AG04450 (cell line): ENCODE results near the gene ZPBP2. TPM values are rescaled to one million over a fixed set of nuclear protein-coding genes. Genes with fewer than 3 reads are reported as not detected.

Experiments
- CTCF ChIA-PET: fragments of 300-600, 350-600 bp; formaldehyde crosslinking; extraction: SDS; loops from one replicate; lab custom pipeline; 2022; ENCODE audit warnings: antibody characterized with exemption, inconsistent platforms; lab: Charles Lee
- POLR2A ChIA-PET: fragments of 350-600 bp; formaldehyde crosslinking; extraction: SDS; loops from one replicate; lab custom pipeline; 2021; ENCODE audit warnings: antibody characterized with exemption, inconsistent platforms; lab: Yijun Ruan, JAX
- DNase-seq: peaks from one replicate; pipeline ENCODE4 v3.0.0-alpha.2; 2011; ENCODE audit warnings: low read depth, low spot score
- H3K27ac ChIP-seq: one replicate; pipeline ENCODE4 v1.5.1; 2012; ENCODE audit warnings: low read depth, low read length, control low read depth
- H3K27me3 ChIP-seq: one replicate; pipeline ENCODE4 v1.6.0; 2012; ENCODE audit warnings: low read length; ENCODE audit not compliant: control insufficient read depth, insufficient read depth
- H3K4me3 ChIP-seq: 2 replicates; pipeline ENCODE4 v1.5.1; 2011; ENCODE audit warnings: mild to moderate bottlenecking, low read depth, low read length, control low read depth
- H3K9me3 ChIP-seq: 2 replicates; pipeline ENCODE4 v1.5.1; 2012; ENCODE audit warnings: low read length; ENCODE audit not compliant: control insufficient read depth, insufficient read depth
- CTCF ChIP-seq: IDR thresholded peaks from 2 replicates; pipeline ENCODE4 v1.5.1; 2011; ENCODE audit warnings: low read depth, low read length, control low read depth, inconsistent platforms
- polyA plus RNA-seq: library from polyadenylated mRNA; depleted of rRNA; stranded (reverse); fragments of >200 nt; gene quantifications from 2 replicates; pipeline ENCODE4 v1.2.3, GENCODE V29; 2011

The ZPBP2 gene
- polyA plus RNA-seq, 1 experiment: not detected

GRCh38 chr17:39903158-39903884, 35.3 kb downstream of the ZPBP2 start:
- Histone ChIP-seq H3K4me3 (no peak overlapping the region), H3K9me3 (no peaks in the 10 kb centered on the region), H3K27ac (no peak overlapping the region), H3K27me3 (no peaks in the 10 kb centered on the region)
- POLR2A ChIA-PET: no interaction called here
- CTCF ChIA-PET: no interaction called here
- no peak for DNase-seq
- no peak for TF ChIP-seq CTCF

- Histone ChIP-seq H3K27me3 (no peaks in the 10 kb centered on the region), H3K4me3 (no peak overlapping the region), H3K9me3 (no peaks in the 10 kb centered on the region), H3K27ac (no peak overlapping the region)
- TF ChIP-seq CTCF: no peak
- no peak for DNase-seq
- CTCF ChIA-PET: no interaction called here
- POLR2A ChIA-PET: no interaction called here
Observed at GRCh38 chr17:39904990-39905288, 36.9 kb downstream of the ZPBP2 start.

GRCh38 chr17:39908789-39909352, 40.9 kb downstream of the ZPBP2 start:
- no peaks in the 10 kb centered on the region for H3K9me3 ChIP-seq
- H3K27me3 ChIP-seq: no peaks in the 10 kb centered on the region
- ChIA-PET CTCF (interaction anchor here (0.6 kb wide), 2 partner anchors 36 to 1438 kb away, joined by 3 read pairs; no protein-coding TSS in a partner anchor), POLR2A (interaction anchor here (0.5 kb wide), 1 partner anchor 21 kb away, joined by 5 read pairs; no protein-coding TSS in a partner anchor)
- H3K27ac ChIP-seq: no peak overlapping the region
- no peak for DNase-seq
- H3K4me3 ChIP-seq: no peak overlapping the region
- TF ChIP-seq CTCF: no peak

- POLR2A ChIA-PET: no interaction called here
- CTCF ChIA-PET: no interaction called here
- Histone ChIP-seq H3K27me3 (no peaks in the 10 kb centered on the region), H3K27ac (no peak overlapping the region), H3K4me3 (no peak overlapping the region), H3K9me3 (no peaks in the 10 kb centered on the region)
- TF ChIP-seq CTCF: no peak
- DNase-seq: no peak
Observed at GRCh38 chr17:39913989-39914388, 46.0 kb downstream of the ZPBP2 start.

- POLR2A ChIA-PET: no interaction called here
- Histone ChIP-seq H3K27ac (no peak overlapping the region), H3K27me3 (no peaks in the 10 kb centered on the region), H3K4me3 (no peak overlapping the region), H3K9me3 (no peaks in the 10 kb centered on the region)
- CTCF ChIA-PET: interaction anchor here (0.6 to 1.4 kb wide), 6 partner anchors 10 to 1814 kb away, joined by 3 to 7 read pairs (median 4); no protein-coding TSS in a partner anchor
- DNase-seq: no peak
- TF ChIP-seq CTCF: no peak
Observed at GRCh38 chr17:39915559-39915958, 47.6 kb downstream of the ZPBP2 start.
